Keratinocyte (primary cell): ENCODE results near the gene ASPN. TPM values are rescaled to one million over a fixed set of nuclear protein-coding genes. Genes with fewer than 3 reads are reported as not detected.

ENCODE experiments used
- DNase-seq: peaks from one replicate; pipeline ENCODE4 v3.0.0-alpha.2; 2011; ENCODE audit warnings: low read depth, missing footprints, low spot score
- FAIRE-seq: peaks from 2 replicates; lab custom pipeline; 2011; peaks lifted over from hg19 to GRCh38; lab: Jason Lieb, UNC
- H2AFZ ChIP-seq: 2 replicates; pipeline ENCODE4 v1.6.0; 2012; ENCODE audit warnings: low read length, control low read depth, inconsistent platforms; ENCODE audit not compliant: control insufficient read depth
- H3K27ac ChIP-seq: 2 replicates; pipeline ENCODE4 v1.5.1; 2011; ENCODE audit warnings: low read length; ENCODE audit not compliant: control insufficient read depth, insufficient read depth
- H3K27me3 ChIP-seq: 3 replicates; pipeline ENCODE4 v1.6.0; 2011; ENCODE audit warnings: low read length; ENCODE audit not compliant: control insufficient read depth, insufficient read depth; ENCODE audit errors: extremely low read depth
- H3K36me3 ChIP-seq, 2 experiments: 2 replicates in 1 of 2; 3 replicates in 1 of 2; pipeline ENCODE4 v1.5.1; 2011; ENCODE audit warnings: low read length in 2 of 2, mild to moderate bottlenecking in 1 of 2; ENCODE audit not compliant: control insufficient read depth in 2 of 2, insufficient read depth in 2 of 2; ENCODE audit errors: extremely low read depth in 1 of 2
- H3K4me1 ChIP-seq: 3 replicates; pipeline ENCODE4 v1.5.1; 2011; ENCODE audit warnings: low read length; ENCODE audit not compliant: control insufficient read depth, insufficient read depth; ENCODE audit errors: extremely low read depth
- H3K4me2 ChIP-seq: 3 replicates; pipeline ENCODE4 v1.6.0; 2011; ENCODE audit warnings: low read depth, low read length; ENCODE audit not compliant: control insufficient read depth, insufficient read depth; ENCODE audit errors: extremely low read depth
- H3K4me3 ChIP-seq, 3 experiments: fragments of 200-600 bp in 1 of 3; sonication (generic) in 1 of 3; 2 replicates in 2 of 3; 3 replicates in 1 of 3; pipeline ENCODE4 v1.5.1; 2011 to 2016; ENCODE audit warnings: low read length in 3 of 3, mild to moderate bottlenecking in 3 of 3, control low read depth in 2 of 3, inconsistent platforms in 1 of 3, low read depth in 1 of 3, mixed read lengths in 1 of 3, mixed run types in 1 of 3, moderate library complexity in 1 of 3; ENCODE audit not compliant: control insufficient read depth in 2 of 3, insufficient read depth in 2 of 3; ENCODE audit errors: extremely low read depth in 1 of 3
- H3K79me2 ChIP-seq: 2 replicates; pipeline ENCODE4 v1.6.0; 2012; ENCODE audit warnings: low read length; ENCODE audit not compliant: control insufficient read depth, insufficient read depth
- H3K9ac ChIP-seq: 3 replicates; pipeline ENCODE4 v1.6.0; 2011; ENCODE audit warnings: low read length; ENCODE audit not compliant: control insufficient read depth, insufficient read depth; ENCODE audit errors: extremely low read depth
- H3K9me1 ChIP-seq: 3 replicates; pipeline ENCODE4 v1.6.0; 2011; ENCODE audit warnings: low read length; ENCODE audit not compliant: control insufficient read depth, insufficient read depth; ENCODE audit errors: extremely low read depth
- H3K9me3 ChIP-seq: 2 replicates; pipeline ENCODE4 v1.5.1; 2012; ENCODE audit warnings: low read depth, low read length; ENCODE audit not compliant: control insufficient read depth
- H4K20me1 ChIP-seq: 3 replicates; pipeline ENCODE4 v1.6.0; 2011; ENCODE audit warnings: low read length; ENCODE audit not compliant: control insufficient read depth, insufficient read depth; ENCODE audit errors: extremely low read depth
- EZH2 ChIP-seq: IDR thresholded peaks from one replicate; pipeline ENCODE4 v1.6.1; 2012; ENCODE audit warnings: inconsistent platforms, mild to moderate bottlenecking, low read length, moderate library complexity
- dilution Hi-C: fragments of 300-500 bp; cut with MboI; formaldehyde crosslinking; loops from one replicate; pipeline ENCODE4 v1.7.0; 2020; ENCODE audit warnings: low sequenced_read_pairs; ENCODE audit not compliant: extremely low pct_ligation_motif_present
- polyA plus RNA-seq, 5 experiments: library from polyadenylated mRNA; depleted of rRNA in 3 of 5; stranded (reverse) in 3 of 5; stranded (forward) in 1 of 5; unstranded in 1 of 5; fragments of >200 nt; gene quantifications; 1 replicate in 1 of 5; 2 replicates in 3 of 5; 3 replicates in 1 of 5; pipeline versions ENCODE4 v1.2.1 to v1.2.3, GENCODE V29; 2011 to 2012; ENCODE audit warnings: missing spikeins in 2 of 5, low read depth in 1 of 5, low replicate concordance in 1 of 5
- TF ChIP-seq, protein P1 (sequence below), 3 experiments: IDR thresholded peaks in 1 of 3; conservative IDR thresholded peaks in 1 of 3; optimal IDR thresholded peaks in 1 of 3; 2 replicates in 2 of 3; 3 replicates in 1 of 3; pipeline versions ENCODE3 to v1.5.1; 2011; ENCODE audit warnings: low read length in 3 of 3, mild to moderate bottlenecking in 3 of 3, moderate library complexity in 2 of 3, control low read depth in 1 of 3, inconsistent platforms in 1 of 3; ENCODE audit not compliant: insufficient read depth in 2 of 3; ENCODE audit errors: extremely low read depth in 1 of 3

Gene ASPN
- polyA plus RNA-seq, 1 donor (not counting 4 experiments of a cell fraction or from before 2014, with no cell fraction given) = 0.63 TPM

DNA sequence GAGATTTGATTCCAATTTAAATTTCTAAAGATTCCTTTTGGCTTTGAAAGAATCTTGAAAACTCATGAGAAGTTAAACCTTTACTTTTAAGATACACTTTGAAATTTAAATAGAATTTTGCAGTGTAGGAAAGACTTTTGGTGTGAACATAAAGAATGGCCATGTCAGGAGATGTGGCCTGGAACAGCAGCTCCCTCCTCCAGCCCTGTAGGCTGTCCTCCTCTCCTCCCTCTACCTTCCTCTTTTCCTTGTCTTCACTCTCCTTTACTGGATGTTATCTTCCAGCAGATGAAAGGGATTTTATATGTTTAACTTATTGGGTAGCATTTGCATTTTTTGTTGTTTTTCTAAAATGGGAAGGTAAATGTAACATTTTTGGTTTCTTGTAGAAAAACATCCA, 18.9 kb downstream of the ASPN start:
- Histone ChIP-seq H3K4me1 (peaks cover 19% of the 10 kb centered on the region), H4K20me1 (no peaks in the 10 kb centered on the region), H3K79me2 (no peaks in the 10 kb centered on the region), H2AFZ (no peak overlapping the region), H3K36me3 (no peaks in the 10 kb centered on the region), H3K4me3 (no peak overlapping the region), H3K27ac (no peak overlapping the region), H3K4me2 (no peak overlapping the region), H3K27me3 (no peaks in the 10 kb centered on the region), H3K9me1 (no peaks in the 10 kb centered on the region), H3K9ac (no peak overlapping the region), H3K9me3 (no peaks in the 10 kb centered on the region)
- DNase-seq (no peak), FAIRE-seq (no peak)
- dilution Hi-C loops = no loop called here
- no peak for TF ChIP-seq EZH2
- TF ChIP-seq, protein P1, sequence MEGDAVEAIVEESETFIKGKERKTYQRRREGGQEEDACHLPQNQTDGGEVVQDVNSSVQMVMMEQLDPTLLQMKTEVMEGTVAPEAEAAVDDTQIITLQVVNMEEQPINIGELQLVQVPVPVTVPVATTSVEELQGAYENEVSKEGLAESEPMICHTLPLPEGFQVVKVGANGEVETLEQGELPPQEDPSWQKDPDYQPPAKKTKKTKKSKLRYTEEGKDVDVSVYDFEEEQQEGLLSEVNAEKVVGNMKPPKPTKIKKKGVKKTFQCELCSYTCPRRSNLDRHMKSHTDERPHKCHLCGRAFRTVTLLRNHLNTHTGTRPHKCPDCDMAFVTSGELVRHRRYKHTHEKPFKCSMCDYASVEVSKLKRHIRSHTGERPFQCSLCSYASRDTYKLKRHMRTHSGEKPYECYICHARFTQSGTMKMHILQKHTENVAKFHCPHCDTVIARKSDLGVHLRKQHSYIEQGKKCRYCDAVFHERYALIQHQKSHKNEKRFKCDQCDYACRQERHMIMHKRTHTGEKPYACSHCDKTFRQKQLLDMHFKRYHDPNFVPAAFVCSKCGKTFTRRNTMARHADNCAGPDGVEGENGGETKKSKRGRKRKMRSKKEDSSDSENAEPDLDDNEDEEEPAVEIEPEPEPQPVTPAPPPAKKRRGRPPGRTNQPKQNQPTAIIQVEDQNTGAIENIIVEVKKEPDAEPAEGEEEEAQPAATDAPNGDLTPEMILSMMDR (optimal IDR thresholded peaks at IDR 0.05 in 1 of 3, IDR thresholded peaks at IDR 0.05 in 1 of 3, conservative IDR thresholded peaks at IDR 0.05 in 1 of 3; ENCODE audit: extremely low read depth in 1 of 3, insufficient read depth in 2 of 3, low read length in 3 of 3) = no peak

DNA sequence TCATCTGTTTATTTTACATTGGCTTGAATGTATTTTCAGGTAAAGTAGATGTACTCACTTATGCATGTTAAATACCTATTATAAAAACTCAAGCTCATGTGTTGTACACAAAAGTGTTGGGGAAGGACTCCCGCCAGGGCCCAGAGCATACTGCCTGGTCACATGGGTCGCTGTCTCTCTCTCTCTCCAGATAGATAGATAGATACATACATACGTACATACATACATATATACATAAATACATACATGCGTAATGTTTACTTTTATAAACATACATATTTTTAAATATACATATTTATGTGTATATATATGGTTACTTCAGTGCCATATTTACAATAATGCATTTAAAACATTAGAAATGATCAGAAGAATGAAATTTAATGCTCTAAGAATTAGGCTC, 24.7 kb downstream of the ASPN start:
- dilution Hi-C loops = no loop called here
- no peak overlapping the region for H3K4me2 ChIP-seq
- no peak overlapping the region for H3K4me3 ChIP-seq
- TF ChIP-seq, protein P1 (optimal IDR thresholded peaks at IDR 0.05 in 1 of 3, IDR thresholded peaks at IDR 0.05 in 1 of 3, conservative IDR thresholded peaks at IDR 0.05 in 1 of 3; ENCODE audit: extremely low read depth in 1 of 3, insufficient read depth in 2 of 3, low read length in 3 of 3) = no peak
- no peak for TF ChIP-seq EZH2
- no peaks in the 10 kb centered on the region for H3K4me1 ChIP-seq
- H3K9me3 ChIP-seq = no peaks in the 10 kb centered on the region
- no peak overlapping the region for H2AFZ ChIP-seq
- no peaks in the 10 kb centered on the region for H3K79me2 ChIP-seq
- FAIRE-seq = no peak
- no peaks in the 10 kb centered on the region for H4K20me1 ChIP-seq
- no peaks in the 10 kb centered on the region for H3K9me1 ChIP-seq
- H3K27ac ChIP-seq = no peak overlapping the region
- DNase-seq = no peak
- H3K9ac ChIP-seq = no peak overlapping the region
- no peaks in the 10 kb centered on the region for H3K27me3 ChIP-seq
- H3K36me3 ChIP-seq = no peaks in the 10 kb centered on the region
